ENCODE data around the gene VTA1. TPM values are rescaled to one million over a fixed set of nuclear protein-coding genes. Genes with fewer than 3 reads are reported as not detected.
"Not testable (repeated sequence)": the region's sequence is repeated elsewhere in the genome, so short reads cannot be mapped to it uniquely, and the experiment has no call there.

The VTA1 gene
- total and polyA plus RNA-seq, 8 donors, result 15.6 to 56.8 (median 25.8) TPM

GRCh38 chr6:142130814-142131213 lies 16.2 kb upstream of the VTA1 start:
- WGBS, 5 donors, result 65 to 83% (median 78%) methylated on average over 1 of the region's 1 CpG
- intact Hi-C loops (cut with DNase I; ENCODE audit: low total_unique reads), result no loop called here
- Histone ChIP-seq H3K27me3 (no peaks in the 10 kb centered on the region), H3K36me3 (no peaks in the 10 kb centered on the region), H3K4me1 (no peaks in the 10 kb centered on the region), H3K27ac (no peak overlapping the region), H3K9me3 (peaks cover 0 to 22% (median 3%) of the 10 kb centered on the region in 4 donors), H3K4me3 (no peak overlapping the region)
- TF ChIP-seq POLR2A (IDR thresholded peaks at IDR 0.05), result no peak
- no peak for TF ChIP-seq CTCF (IDR thresholded peaks at IDR 0.05)
- TF ChIP-seq EP300 (IDR thresholded peaks at IDR 0.05), result no peak
- DNase-seq, result no peak

- Histone ChIP-seq H3K27me3 (no peaks in the 10 kb centered on the region), H3K27ac (no peak within 1 kb of the TSS), H3K4me3 (no peak within 1 kb of the TSS), H3K4me1 (no peaks in the 10 kb centered on the region), H3K36me3 (no peaks in the 10 kb centered on the region), H3K9me3 (peaks cover 0 to 22% (median 3%) of the 10 kb centered on the region in 4 donors)
- TF ChIP-seq EP300 (IDR thresholded peaks at IDR 0.05) (no peak), CTCF (IDR thresholded peaks at IDR 0.05) (no peak), POLR2AphosphoS5 (IDR thresholded peaks at IDR 0.05) (no peak), POLR2A (IDR thresholded peaks at IDR 0.05) (no peak)
- intact Hi-C loops (cut with DNase I; ENCODE audit: low total_unique reads), result no loop called here
- DNase-seq, result no peak
- WGBS, 5 donors, result 59 to 79% (median 67%) methylated on average over 1 of the region's 1 CpG
These were observed 14.4 kb upstream of the VTA1 start, which contains the start of gene GJE1 for GRCh38 chr6:142132625-142133024. Gene GJE1 (plus strand): TSS chr6:142132925. CDS start chr6:142133159, 234 bp downstream.

GRCh38 chr6:142138876-142139275 lies 8.2 kb upstream of the VTA1 start:
- TF ChIP-seq EP300 (IDR thresholded peaks at IDR 0.05) (no peak), POLR2A (IDR thresholded peaks at IDR 0.05) (no peak), POLR2AphosphoS5 (IDR thresholded peaks at IDR 0.05) (no peak), CTCF (IDR thresholded peaks at IDR 0.05) (no peak)
- no peaks in the 10 kb centered on the region for H3K4me1 ChIP-seq
- WGBS, 5 donors, result 45 to 69% (median 46%) methylated on average over 2 of the region's 2 CpGs
- no peaks in the 10 kb centered on the region for H3K9me3 ChIP-seq
- DNase-seq, result no peak
- H3K27ac ChIP-seq, result no peak overlapping the region
- intact Hi-C loops (cut with DNase I; ENCODE audit: low total_unique reads), result no loop called here
- no peaks in the 10 kb centered on the region for H3K36me3 ChIP-seq
- H3K4me3 ChIP-seq, result no peak overlapping the region
- peaks cover 0 to 7% (median 0%) of the 10 kb centered on the region in 3 donors for H3K27me3 ChIP-seq

GRCh38 chr6:142141531-142141930 lies 5.5 kb upstream of the VTA1 start:
- H3K9me3 ChIP-seq; H3K4me3 ChIP-seq; intact Hi-C loops (cut with DNase I; ENCODE audit: low total_unique reads); H3K36me3 ChIP-seq; H3K27ac ChIP-seq; H3K4me1 ChIP-seq; H3K27me3 ChIP-seq; DNase-seq: not testable (repeated sequence)
- 86 to 91% (median 90%) methylated on average over 13 of the region's 13 CpGs for WGBS, 5 donors

GRCh38 chr6:142152746-142153145 lies 5.7 kb downstream of the VTA1 start:
- intact Hi-C loops (cut with DNase I; ENCODE audit: low total_unique reads), result loop anchor here (10.0 kb wide), 1 partner anchor 52 kb away; no protein-coding TSS in a partner anchor
- no peak for DNase-seq
- Histone ChIP-seq H3K9me3 (no peaks in the 10 kb centered on the region), H3K27ac (no peak overlapping the region), H3K4me3 (no peak overlapping the region), H3K36me3 (peaks cover 0 to 3% (median 0%) of the 10 kb centered on the region in 4 donors), H3K4me1 (peaks cover 13 to 63% (median 34%) of the 10 kb centered on the region in 4 donors), H3K27me3 (no peaks in the 10 kb centered on the region)
- no peak for TF ChIP-seq POLR2A (IDR thresholded peaks at IDR 0.05)
- TF ChIP-seq CTCF (IDR thresholded peaks at IDR 0.05), result no peak
- no peak for TF ChIP-seq POLR2AphosphoS5 (IDR thresholded peaks at IDR 0.05)
- TF ChIP-seq EP300 (IDR thresholded peaks at IDR 0.05), result no peak

Data from stomach (tissue), 9 donors.